GM12801 (cell line): ENCODE results near the gene LTA.

Experiments used
- CTCF ChIP-seq: IDR thresholded peaks from one replicate; pipeline ENCODE4 v1.5.1; 2011; ENCODE audit warnings: control low read depth; ENCODE audit not compliant: insufficient read length; ENCODE audit errors: extremely low read depth

LTA gene

DNA sequence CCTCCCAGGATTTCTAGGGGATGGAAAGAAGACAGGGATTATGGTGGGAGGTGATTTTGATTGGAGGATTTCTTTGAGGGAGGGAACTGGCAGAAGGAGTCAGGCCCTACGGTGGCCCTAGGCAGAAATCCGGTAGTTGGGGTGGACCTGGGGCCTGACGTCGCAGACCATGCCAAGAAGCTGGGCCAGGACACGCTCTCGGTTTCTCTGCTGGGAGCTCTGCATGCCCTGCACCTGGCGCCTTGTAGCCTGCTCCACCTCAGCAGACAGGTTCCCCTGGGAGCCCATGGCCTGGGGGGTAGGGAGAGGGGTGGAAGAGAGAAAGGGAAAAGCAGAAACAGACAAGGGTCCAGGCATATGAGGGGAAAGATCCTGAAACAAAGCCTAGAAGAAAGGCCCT lies 26.8 kb upstream of the LTA start:
- TF ChIP-seq CTCF: no peak

- peak; percentile 83 for TF ChIP-seq CTCF
Observed at GRCh38 chr6:31546339-31546957, 25.6 kb upstream of the LTA start, which contains the start of gene ATP6V1G2. Gene ATP6V1G2, minus strand, starts transcription at chr6:31546608. Its CDS starts 49 bp downstream, at chr6:31546559.

DNA sequence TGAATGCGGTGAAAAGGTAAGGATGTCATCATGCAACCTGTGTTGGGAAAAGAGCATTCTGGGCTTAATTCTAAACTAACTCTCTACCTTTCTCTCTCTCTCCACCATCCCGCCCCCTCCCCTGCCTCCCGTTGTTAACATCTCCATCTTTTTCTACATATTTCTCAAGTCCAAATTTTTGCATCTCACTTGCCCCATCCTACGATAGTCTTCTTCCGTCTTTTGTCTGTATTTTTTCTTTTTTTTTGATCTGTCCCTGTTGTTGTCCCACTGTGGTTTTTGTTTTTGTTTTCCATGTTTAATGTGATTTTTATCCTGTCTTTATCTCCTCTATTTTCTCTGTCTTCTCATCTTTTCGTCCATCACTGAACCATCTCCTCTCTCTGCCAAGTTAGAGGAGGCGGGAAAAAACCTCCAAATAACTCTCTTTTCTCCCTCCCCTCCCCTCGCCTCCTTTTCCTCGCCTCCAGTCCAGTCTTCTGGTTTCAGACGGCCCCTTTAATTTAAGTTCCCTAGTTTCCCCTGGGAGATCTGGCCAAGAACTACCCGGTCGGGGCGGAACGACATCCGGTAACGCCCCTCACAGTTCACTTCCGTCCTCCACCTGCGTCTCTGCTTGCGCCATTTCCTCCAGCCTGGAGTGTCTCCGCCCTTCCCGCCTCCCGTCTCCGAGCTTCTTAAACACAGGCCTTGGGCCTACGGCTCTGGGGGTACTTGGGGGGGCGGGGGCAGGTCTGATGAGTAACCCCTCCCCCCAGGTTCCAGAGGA lies 24.9 kb upstream of the LTA start, which contains the start of gene NFKBIL1:
NFKBIL1 (plus strand) TSS at position 651 of the 769 bp plus-strand sequence; CDS start at position 738, 87 bp downstream.
- no peak for TF ChIP-seq CTCF

GRCh38 chr6:31547727-31548543 lies 24.2 kb upstream of the LTA start:
- no peak for TF ChIP-seq CTCF

DNA sequence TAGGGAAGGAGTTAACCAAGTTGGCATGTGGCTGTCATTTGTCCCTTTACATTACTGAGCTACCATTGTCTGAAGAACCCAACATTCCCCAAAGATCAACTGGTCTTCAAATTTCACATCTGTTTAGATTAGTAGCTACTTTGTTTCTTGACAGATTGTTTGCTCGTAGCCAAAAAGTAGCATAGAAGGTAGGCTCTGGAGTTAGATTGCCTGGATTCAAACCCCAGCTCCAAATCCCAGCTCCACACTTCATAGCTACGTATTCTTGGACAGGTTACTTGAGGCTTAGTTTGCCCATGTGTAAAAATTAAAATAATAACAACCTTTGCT lies 23.6 kb upstream of the LTA start:
- no peak for TF ChIP-seq CTCF

DNA sequence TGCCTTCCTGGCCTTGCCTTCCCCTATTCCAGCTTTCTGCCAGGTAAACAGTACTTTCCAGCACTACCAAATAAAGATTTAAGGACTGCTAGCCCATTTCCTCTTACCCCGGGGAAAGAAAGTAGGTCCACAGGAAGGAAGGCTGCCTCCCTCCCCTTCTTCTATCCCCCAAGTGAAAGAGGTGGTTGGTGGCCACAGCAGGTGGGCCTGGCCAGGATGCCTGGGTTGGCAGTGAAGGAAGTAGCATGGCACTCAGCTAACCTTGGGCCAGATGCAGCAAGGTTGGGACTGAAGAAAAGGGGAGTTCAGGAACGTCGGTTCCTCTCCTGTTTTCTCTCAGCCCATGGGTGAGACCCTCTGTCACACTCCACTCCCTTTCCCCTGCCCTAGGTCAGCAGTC lies 15.8 kb upstream of the LTA start:
- no peak for TF ChIP-seq CTCF
